ENCODE results near the gene KCNIP4. TPM values are rescaled to one million over a fixed set of nuclear protein-coding genes. Genes with fewer than 3 reads are reported as not detected.

Gene KCNIP4
- total RNA-seq, 3 donors from 2014 or later (not counting 1 experiment from before 2014, with no cell fraction given) = not detected

DNA sequence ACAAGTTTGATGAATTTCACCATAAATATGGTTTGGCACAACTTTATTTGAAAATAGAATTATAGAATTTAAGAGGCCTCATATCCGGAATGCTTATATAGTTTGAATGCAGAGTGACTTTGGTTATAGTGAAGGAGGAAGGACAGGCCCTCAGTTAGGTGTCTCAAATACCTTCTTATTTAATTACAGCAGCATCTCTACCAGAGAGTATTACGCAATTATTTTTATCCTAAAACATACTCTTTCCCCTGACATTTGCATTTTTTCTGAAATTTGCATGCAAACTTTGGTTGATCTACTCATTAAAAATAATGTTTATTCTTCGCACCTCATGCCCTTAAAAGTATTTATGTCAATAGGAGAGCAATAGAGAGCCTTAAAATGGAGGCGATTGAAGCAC, 942.9 kb downstream of the KCNIP4 start:
- peaks cover 3% of the 10 kb centered on the region for H3K9me3 ChIP-seq (ENCODE audit: control insufficient read depth, insufficient read depth, low read length)
- 86% methylated on average over 4 of the region's 4 CpGs for WGBS (ENCODE audit: insufficient coverage)
- H3K36me3 Mint-ChIP-seq = no peaks in the 10 kb centered on the region
- peaks cover 2 to 10% of the 10 kb centered on the region in 2 donors for H3K27me3 Mint-ChIP-seq (ENCODE audit: low read depth in 2 of 2)
- H3K4me3 ChIP-seq (ENCODE audit: low read length) = no peak overlapping the region
- H3K4me3 Mint-ChIP-seq = no peak overlapping the region
- no peaks in the 10 kb centered on the region for H3K27me3 ChIP-seq (ENCODE audit: control insufficient read depth, insufficient read depth, low read length)
- H3K4me1 ChIP-seq (ENCODE audit: control insufficient read depth, insufficient read depth, low read length) = no peaks in the 10 kb centered on the region
- no peak for TF ChIP-seq CTCF (IDR thresholded peaks at IDR 0.05)
- no peak overlapping the region for H3K27ac Mint-ChIP-seq
- intact Hi-C loops (cut with micrococcal nuclease) = no loop called here
- peaks cover 4 to 5% of the 10 kb centered on the region in 2 donors for H3K9me3 Mint-ChIP-seq
- peaks cover 18 to 24% of the 10 kb centered on the region in 2 donors for H3K4me1 Mint-ChIP-seq
- no peaks in the 10 kb centered on the region for H3K36me3 ChIP-seq (ENCODE audit: control insufficient read depth, insufficient read depth, low read length)
- ATAC-seq (no peak), DNase-seq (no peak)
- H3K27ac ChIP-seq (ENCODE audit: low read length) = no peak overlapping the region

- WGBS (ENCODE audit: insufficient coverage) = 73% methylated on average over 2 of the region's 4 CpGs
- no peak for TF ChIP-seq CTCF (IDR thresholded peaks at IDR 0.05)
- H3K27me3 ChIP-seq (ENCODE audit: control insufficient read depth, insufficient read depth, low read length) = no peaks in the 10 kb centered on the region
These were observed 945.6 kb downstream of the KCNIP4 start for GRCh38 chr4:21002976-21003375.

DNA sequence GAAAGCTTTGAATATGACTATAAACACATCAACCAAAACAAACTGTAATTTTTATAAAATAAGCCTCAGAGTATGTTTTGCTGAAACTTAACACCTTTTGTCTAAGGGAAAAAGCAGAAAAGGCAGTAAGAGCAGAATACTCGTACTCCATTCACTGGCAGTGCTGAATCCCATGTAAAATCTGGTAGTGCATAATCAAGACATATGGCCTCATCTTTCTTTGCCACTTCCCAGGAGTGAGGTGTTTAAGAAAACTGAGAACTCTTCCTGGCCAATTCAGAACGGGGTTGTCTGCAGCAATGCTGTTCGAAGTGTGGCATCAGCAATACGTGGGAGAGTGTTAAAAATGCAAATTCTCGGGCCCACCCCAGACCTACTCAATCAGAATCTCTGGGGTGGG, 946.3 kb downstream of the KCNIP4 start:
- intact Hi-C loops (cut with micrococcal nuclease) = no loop called here
- DNase-seq (no peak), ATAC-seq (no peak)
- H3K4me1 ChIP-seq (ENCODE audit: control insufficient read depth, insufficient read depth, low read length) = no peaks in the 10 kb centered on the region
- Mint-ChIP-seq H3K9me3 (peaks cover 4 to 5% of the 10 kb centered on the region in 2 donors), H3K4me1 (peaks cover 18 to 24% of the 10 kb centered on the region in 2 donors), H3K27ac (peak overlapping the region in 1 of 2 donors; percentile 30), H3K27me3 (ENCODE audit: low read depth in 2 of 2) (peaks cover 2 to 10% of the 10 kb centered on the region in 2 donors), H3K36me3 (peaks cover 7% of the 10 kb centered on the region), H3K4me3 (no peak overlapping the region)
- H3K36me3 ChIP-seq (ENCODE audit: control insufficient read depth, insufficient read depth, low read length) = no peaks in the 10 kb centered on the region
- H3K27ac ChIP-seq (ENCODE audit: low read length) = no peak overlapping the region
- WGBS (ENCODE audit: insufficient coverage) = 78% methylated on average over 5 of the region's 5 CpGs
- H3K27me3 ChIP-seq (ENCODE audit: control insufficient read depth, insufficient read depth, low read length) = no peaks in the 10 kb centered on the region
- H3K9me3 ChIP-seq (ENCODE audit: control insufficient read depth, insufficient read depth, low read length) = peaks cover 3% of the 10 kb centered on the region
- H3K4me3 ChIP-seq (ENCODE audit: low read length) = no peak overlapping the region
- TF ChIP-seq CTCF (IDR thresholded peaks at IDR 0.05) = no peak

More at GRCh38 chr4:21002976-21003375, 945.6 kb downstream of the KCNIP4 start:
- H3K27ac Mint-ChIP-seq = peak overlapping the region in 1 of 2 donors; percentile 62
- H3K4me3 Mint-ChIP-seq = no peak overlapping the region
- H3K36me3 ChIP-seq (ENCODE audit: control insufficient read depth, insufficient read depth, low read length) = no peaks in the 10 kb centered on the region
- peaks cover 4 to 5% of the 10 kb centered on the region in 2 donors for H3K9me3 Mint-ChIP-seq
- peaks cover 18 to 24% of the 10 kb centered on the region in 2 donors for H3K4me1 Mint-ChIP-seq
- H3K27ac ChIP-seq (ENCODE audit: low read length) = no peak overlapping the region
- no peak for DNase-seq
- H3K27me3 Mint-ChIP-seq (ENCODE audit: low read depth in 2 of 2) = peaks cover 2 to 10% of the 10 kb centered on the region in 2 donors
- no peaks in the 10 kb centered on the region for H3K4me1 ChIP-seq (ENCODE audit: control insufficient read depth, insufficient read depth, low read length)
- ATAC-seq = no peak
- H3K4me3 ChIP-seq (ENCODE audit: low read length) = no peak overlapping the region
- H3K9me3 ChIP-seq (ENCODE audit: control insufficient read depth, insufficient read depth, low read length) = peaks cover 3% of the 10 kb centered on the region
- H3K36me3 Mint-ChIP-seq = peaks cover 7% of the 10 kb centered on the region
- intact Hi-C loops (cut with micrococcal nuclease) = no loop called here

GRCh38 chr4:21001490-21001889, 947.1 kb downstream of the KCNIP4 start:
- Mint-ChIP-seq H3K36me3 (peaks cover 7% of the 10 kb centered on the region), H3K4me1 (peaks cover 18 to 24% of the 10 kb centered on the region in 2 donors), H3K4me3 (no peak overlapping the region), H3K27me3 (ENCODE audit: low read depth in 2 of 2) (peaks cover 2 to 8% of the 10 kb centered on the region in 2 donors), H3K27ac (peak overlapping the region; percentile 29 to 30), H3K9me3 (peaks cover 3 to 5% of the 10 kb centered on the region in 2 donors)
- Histone ChIP-seq H3K36me3 (ENCODE audit: control insufficient read depth, insufficient read depth, low read length) (no peaks in the 10 kb centered on the region), H3K4me1 (ENCODE audit: control insufficient read depth, insufficient read depth, low read length) (no peaks in the 10 kb centered on the region), H3K4me3 (ENCODE audit: low read length) (no peak overlapping the region), H3K27ac (ENCODE audit: low read length) (no peak overlapping the region), H3K9me3 (ENCODE audit: control insufficient read depth, insufficient read depth, low read length) (peaks cover 3% of the 10 kb centered on the region), H3K27me3 (ENCODE audit: control insufficient read depth, insufficient read depth, low read length) (no peaks in the 10 kb centered on the region)
- no peak for TF ChIP-seq CTCF (IDR thresholded peaks at IDR 0.05)
- ATAC-seq = no peak
- DNase-seq = no peak
- intact Hi-C loops (cut with micrococcal nuclease) = no loop called here
- WGBS (ENCODE audit: insufficient coverage) = 10% methylated on average over 2 of the region's 4 CpGs
